GM18505 (cell line): ENCODE measurements around the gene TRIM66.
A peak's percentile ranks its signal among the peaks of the same experiment; 100 is the strongest.

Experiments used
- ATAC-seq: cut with Tn5 transposase; IDR thresholded peaks from one replicate; pipeline ENCODE4 v1.9.1; 2021; ENCODE audit not compliant: unreplicated experiment
- POLR2A ChIP-seq: IDR thresholded peaks from 4 replicates; pipeline ENCODE4 v1.6.1; 2011; ENCODE audit warnings: borderline replicate concordance; ENCODE audit not compliant: insufficient read depth, insufficient read length; ENCODE audit errors: extremely low read depth

The TRIM66 gene

DNA sequence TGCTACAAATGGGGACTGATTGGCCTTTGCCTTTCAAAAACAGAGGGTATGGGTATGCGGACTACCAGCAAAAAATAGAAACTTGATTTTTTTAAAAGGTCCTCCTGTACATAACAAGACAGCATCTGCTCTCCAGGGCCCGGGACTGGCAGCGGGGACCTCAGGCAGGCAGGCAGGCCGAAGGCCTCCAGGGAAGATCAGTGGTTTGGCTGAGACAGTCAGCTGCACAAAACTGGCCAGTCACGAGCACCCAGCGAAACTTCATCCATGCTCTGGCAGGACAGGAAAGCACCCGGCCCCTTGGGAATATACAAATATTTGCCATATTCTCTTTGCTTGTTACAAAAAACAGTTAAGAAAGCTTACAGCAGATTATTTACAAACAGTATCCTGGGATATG, 11.1 kb upstream of the TRIM66 start:
- ATAC-seq: no peak
- TF ChIP-seq POLR2A: no peak

DNA sequence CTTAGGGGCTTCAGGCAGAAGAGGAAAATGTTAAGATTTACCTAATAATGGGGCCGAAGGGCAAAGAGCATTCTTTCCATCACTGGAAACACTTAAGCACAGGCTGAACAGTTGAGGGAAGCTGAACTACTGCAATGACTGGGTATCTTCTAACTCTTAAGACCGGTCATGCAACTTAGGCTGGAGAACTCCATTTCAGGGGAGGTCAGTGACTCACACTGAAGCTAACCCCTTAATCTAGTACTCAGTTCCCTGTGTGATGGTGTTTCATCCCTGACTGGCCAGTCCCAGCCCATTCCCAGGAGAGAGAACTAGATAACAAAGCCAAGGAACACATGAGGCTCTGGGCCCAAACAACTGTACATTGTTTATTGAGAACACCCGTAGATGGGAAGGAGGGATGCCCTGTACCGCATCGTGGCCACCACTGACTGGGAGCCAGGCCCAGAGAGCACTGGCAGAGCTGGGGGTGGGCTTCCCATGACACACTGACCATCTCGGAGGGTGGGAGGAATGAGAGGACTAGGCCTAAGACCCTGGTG, 10.6 kb upstream of the TRIM66 start:
- no peak for ATAC-seq

GRCh38 chr11:8692417-8692816, 10.0 kb upstream of the TRIM66 start:
- TF ChIP-seq POLR2A: no peak
- ATAC-seq: no peak

More for the DNA sequence above, 10.6 kb upstream of the TRIM66 start:
- no peak for TF ChIP-seq POLR2A

DNA sequence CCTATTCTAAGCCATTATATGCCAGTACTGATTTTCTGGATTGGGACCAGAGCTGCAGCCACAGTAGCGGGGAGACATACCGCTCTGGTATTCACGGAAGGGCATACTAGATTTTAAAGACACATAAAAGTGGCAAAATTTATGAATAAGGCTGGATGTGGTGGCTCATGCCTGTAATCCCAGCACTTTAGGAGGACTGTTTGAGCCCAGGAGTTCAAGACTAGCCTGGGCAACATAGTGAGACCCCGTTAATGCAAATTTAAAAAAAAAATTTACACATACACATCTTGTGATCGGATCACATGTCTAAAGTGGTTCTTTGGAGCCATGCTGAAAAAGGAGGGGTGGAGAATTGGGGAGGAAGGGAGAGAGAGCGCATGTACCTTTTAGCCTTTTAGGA, 9.1 kb upstream of the TRIM66 start:
- ATAC-seq: no peak
- TF ChIP-seq POLR2A: no peak

DNA sequence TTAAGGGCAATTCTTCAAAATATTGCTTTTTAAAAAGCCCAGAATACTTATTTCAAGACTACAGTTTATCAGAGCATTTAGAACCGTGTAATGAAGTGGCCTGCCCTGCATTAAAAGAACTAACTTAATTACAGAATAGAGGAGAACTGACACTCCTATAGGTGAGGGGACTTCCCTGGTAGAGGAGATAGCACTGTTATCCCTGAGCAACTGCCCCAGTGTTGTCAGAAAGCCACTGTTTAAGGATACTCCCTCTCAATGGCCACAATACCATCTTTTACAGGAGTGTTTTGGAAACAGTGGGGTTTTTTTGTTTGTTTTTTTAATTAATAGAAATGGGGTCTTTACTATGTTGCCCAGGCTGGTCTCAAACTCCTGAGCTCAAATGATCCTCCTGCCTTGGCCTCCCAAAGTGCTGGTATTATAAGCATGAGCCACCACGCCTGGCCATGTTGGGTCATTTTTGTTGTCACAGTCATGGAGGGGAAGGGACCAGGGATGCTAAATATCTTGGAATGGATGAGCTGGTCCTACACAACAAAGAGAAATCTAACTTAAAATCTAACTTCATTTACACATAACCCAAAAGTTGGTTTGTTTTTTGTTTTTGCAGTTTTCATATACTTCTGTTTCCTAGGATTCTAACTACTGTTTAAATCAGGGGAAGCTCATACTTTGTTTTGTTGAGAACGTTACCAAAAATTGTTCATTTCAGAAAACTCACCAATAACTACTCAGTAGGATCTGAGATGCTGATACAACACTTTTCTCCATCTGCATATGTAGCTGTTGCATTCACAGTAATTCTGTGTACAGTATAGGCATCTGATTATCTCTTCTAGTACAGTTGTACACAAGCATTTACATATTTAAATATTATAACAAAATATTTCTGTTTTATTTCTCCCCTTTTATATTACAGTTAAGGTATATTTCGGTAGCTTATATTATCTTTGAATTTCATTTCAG, 8.2 kb upstream of the TRIM66 start:
- ATAC-seq: no peak
- TF ChIP-seq POLR2A: no peak

GRCh38 chr11:8689726-8690255, 7.3 kb upstream of the TRIM66 start:
- TF ChIP-seq POLR2A: peak; percentile 24
- ATAC-seq: no peak

DNA sequence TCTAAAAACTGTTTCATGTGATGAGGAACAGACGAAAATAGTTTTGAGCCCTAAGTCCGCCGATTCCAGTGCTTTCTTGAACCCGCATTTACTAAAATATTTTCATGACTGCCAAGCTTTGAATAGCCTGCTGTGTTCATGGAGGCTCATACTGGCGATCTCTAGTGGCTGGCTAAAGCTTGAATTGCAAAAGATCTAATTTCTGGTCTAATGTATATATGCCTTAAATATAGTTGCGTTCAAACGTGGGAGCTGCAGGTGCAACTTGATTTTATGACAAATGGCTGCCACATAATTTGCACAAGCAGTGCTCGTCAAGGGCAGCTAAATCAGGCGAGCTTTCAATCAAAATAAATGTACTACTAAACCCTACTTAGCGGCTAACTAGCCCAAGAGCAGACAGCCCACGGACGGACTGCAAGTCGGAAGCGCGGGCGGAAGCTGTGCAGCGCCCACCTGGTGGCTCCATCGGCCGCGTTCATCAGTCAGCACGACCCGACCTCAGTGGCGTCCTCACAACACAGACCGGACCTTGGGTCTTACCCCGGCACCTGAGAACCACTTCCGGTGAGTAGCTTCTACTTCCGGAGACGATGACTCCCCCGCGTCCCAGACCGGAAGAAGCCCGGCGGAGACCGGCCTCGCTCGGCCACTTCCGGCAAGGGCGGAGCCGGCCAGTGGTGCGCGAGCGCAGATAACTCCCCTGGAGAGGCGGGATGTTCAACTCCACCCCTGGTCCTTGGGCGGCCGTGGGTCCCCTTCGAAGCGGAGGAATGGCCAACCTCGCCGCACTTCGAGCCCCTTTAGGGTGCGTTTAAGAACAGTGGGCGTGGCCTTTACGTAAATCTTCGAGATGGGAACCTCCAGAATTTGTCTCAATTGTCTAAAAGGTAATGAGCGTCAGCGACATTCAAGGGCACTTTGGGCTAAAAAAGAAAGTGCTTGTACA, 6.2 kb upstream of the TRIM66 start:
- TF ChIP-seq POLR2A: peak; percentile 99
- ATAC-seq: peak; percentile 93

DNA sequence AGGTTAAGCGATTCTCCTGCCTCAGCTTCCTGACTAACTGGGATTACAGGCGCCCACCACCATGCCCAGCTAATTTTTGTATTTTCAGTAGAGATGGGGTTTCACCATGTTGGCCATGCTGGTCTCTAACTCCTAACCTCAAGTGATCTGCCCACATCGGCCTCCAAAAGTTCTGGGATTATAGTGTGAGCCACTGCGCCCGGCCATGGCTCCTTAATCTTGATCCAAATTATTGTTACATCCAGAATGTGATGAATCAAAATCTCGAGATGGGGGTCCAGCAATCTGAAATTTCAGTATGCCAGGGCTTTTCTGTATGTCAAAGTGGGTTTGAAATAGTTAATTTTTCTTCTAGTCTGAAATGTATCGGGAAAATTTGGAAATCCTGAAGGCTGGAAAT, 3.9 kb upstream of the TRIM66 start:
- TF ChIP-seq POLR2A: no peak
- ATAC-seq: no peak

DNA sequence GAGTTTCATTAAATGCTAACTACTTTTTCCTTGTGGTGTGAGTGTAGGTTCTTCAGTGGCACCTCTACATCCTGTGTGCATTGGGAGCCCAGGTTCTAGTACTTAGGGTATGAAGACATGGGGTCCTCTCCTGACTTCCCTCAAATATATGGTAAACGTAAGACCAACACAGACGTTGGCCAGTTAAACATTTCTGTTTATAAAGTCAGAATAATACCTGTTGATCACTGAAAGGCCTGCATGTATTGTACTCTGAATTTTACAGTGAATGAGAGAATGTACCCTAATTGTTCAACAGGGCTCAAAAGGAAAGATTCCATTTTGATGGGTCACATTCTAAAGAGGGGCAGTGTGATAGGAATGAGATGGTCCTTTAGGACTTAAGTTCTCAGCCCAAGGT, 3.4 kb upstream of the TRIM66 start:
- no peak for TF ChIP-seq POLR2A
- no peak for ATAC-seq

DNA sequence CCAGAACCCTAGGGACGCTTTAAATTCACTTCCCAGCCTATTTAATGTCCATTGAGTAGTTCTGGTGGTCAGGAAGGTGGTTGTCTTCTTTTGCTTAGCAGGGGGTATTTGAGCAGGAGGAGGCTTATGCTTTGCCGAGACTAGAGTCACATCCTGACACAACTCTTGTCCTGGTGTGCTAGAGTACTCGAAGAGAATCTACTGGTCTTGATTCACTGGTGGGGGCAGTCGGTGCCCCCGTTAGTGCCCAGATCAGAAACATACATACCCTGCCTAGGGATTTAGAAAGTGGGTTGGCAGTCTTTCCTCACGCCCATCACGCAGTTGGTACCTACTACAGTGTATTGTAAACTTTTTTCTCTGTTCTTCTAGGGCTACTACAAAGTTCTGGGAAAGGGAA, 2.8 kb upstream of the TRIM66 start:
- no peak for ATAC-seq

DNA sequence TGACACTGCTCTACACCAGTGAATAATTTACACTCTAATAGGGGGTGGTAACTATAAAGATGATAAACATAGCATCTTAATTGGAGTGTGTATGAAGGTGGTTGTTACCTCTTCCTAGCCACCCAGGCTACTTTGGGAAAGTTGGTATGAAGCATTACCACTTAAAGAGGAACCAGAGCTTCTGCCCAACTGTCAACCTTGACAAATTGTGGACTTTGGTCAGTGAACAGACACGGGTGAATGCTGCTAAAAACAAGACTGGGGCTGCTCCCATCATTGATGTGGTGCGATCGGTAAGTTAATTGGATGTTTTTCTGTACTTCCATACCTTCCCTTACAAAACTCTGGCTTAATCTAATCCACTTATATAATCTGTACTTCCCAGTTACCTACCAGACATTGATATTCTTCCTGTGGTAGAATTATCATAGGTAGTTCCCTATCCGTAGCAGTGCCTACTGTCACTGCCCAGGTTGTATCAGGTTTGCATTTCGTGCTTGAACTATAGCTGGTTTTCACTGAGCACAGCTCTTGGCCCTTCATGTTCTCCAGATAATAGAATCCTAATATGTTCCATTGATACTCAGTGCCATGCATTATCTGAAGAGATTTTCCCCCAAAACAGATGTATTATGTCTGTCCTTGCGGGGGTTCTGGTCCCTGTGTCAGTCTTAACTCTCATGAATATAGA, 2.3 kb upstream of the TRIM66 start:
- no peak for ATAC-seq
- TF ChIP-seq POLR2A: no peak

More for the DNA sequence above, 2.8 kb upstream of the TRIM66 start:
- TF ChIP-seq POLR2A: no peak

GRCh38 chr11:8683115-8683807, 796 bp upstream of the TRIM66 start:
- ATAC-seq: no peak
- no peak for TF ChIP-seq POLR2A

DNA sequence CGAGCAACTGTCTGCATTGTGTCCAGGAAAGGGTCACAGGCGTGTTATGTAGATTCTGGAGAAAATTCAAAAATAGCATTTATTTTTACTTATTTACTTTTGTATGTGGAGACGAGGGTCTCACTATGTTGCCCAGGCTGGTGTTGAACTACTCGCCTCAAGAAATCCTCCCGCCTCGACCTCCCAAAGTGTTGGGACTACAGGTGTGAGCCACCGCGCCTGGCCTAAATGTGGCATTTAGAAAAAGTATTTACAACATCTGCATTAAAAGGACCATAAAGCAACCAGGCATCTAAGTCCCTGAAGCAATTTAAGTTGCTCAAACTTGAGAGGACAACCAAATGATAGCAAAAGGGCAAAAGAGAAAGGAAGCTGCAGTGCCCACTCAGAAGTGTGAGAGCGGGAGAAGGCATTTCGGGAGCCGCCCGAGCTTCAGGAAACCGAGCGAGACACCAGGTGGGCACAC, 595 bp downstream of the TRIM66 start:
- no peak for ATAC-seq

More for the DNA sequence above, 595 bp downstream of the TRIM66 start:
- TF ChIP-seq POLR2A: no peak
